Measurements from ENCODE around the gene N4BP2. TPM values are rescaled to one million over a fixed set of nuclear protein-coding genes. Genes with fewer than 3 reads are reported as not detected.

Gene N4BP2
- polyA plus RNA-seq, 1 experiment = 5.7 TPM

- Histone ChIP-seq H3K27me3 (ENCODE audit: control insufficient read depth, insufficient read depth, low read length) (no peaks in the 10 kb centered on the region), H3K27ac (ENCODE audit: low read depth, low read length) (no peak overlapping the region), H3K4me3 (ENCODE audit: low read depth, low read length) (no peak overlapping the region), H3K9me3 (ENCODE audit: control insufficient read depth, insufficient read depth, low read length) (peaks cover 3% of the 10 kb centered on the region; the same call in 1 of the 2 replicates)
- TF ChIP-seq CTCF (IDR thresholded peaks at IDR 0.05; ENCODE audit: low read depth, low read length) = no peak
- ChIA-PET POLR2A (no interaction called here), CTCF (interaction anchor here (0.7 to 4.2 kb wide), 8 partner anchors 9 to 175 kb away, joined by 3 to 31 read pairs (median 7); no protein-coding TSS in a partner anchor)
- DNase-seq (ENCODE audit: low read depth, low spot score) = no peak
Measured at GRCh38 chr4:40150932-40151331, 94.3 kb downstream of the N4BP2 start.

- CTCF ChIA-PET = interaction anchor here (1.5 to 4.2 kb wide), 3 partner anchors 157 to 173 kb away, joined by 6 to 31 read pairs (median 11); no protein-coding TSS in a partner anchor
- no peak overlapping the region for H3K4me3 ChIP-seq (ENCODE audit: low read depth, low read length)
- POLR2A ChIA-PET = no interaction called here
- no peak overlapping the region for H3K27ac ChIP-seq (ENCODE audit: low read depth, low read length)
- peaks cover 3% of the 10 kb centered on the region; the same call in 1 of the 2 replicates for H3K9me3 ChIP-seq (ENCODE audit: control insufficient read depth, insufficient read depth, low read length)
- TF ChIP-seq CTCF (IDR thresholded peaks at IDR 0.05; ENCODE audit: low read depth, low read length) = no peak
- H3K27me3 ChIP-seq (ENCODE audit: control insufficient read depth, insufficient read depth, low read length) = no peaks in the 10 kb centered on the region
- no peak for DNase-seq (ENCODE audit: low read depth, low spot score)
Measured at GRCh38 chr4:40152637-40153036, 96.0 kb downstream of the N4BP2 start.

GRCh38 chr4:40157436-40157835 is 100.8 kb downstream of the N4BP2 start:
- Histone ChIP-seq H3K9me3 (ENCODE audit: control insufficient read depth, insufficient read depth, low read length) (no peaks in the 10 kb centered on the region), H3K27me3 (ENCODE audit: control insufficient read depth, insufficient read depth, low read length) (no peaks in the 10 kb centered on the region), H3K4me3 (ENCODE audit: low read depth, low read length) (no peak overlapping the region), H3K27ac (ENCODE audit: low read depth, low read length) (no peak overlapping the region)
- no peak for TF ChIP-seq CTCF (IDR thresholded peaks at IDR 0.05; ENCODE audit: low read depth, low read length)
- CTCF ChIA-PET = no interaction called here
- POLR2A ChIA-PET = no interaction called here
- DNase-seq (ENCODE audit: low read depth, low spot score) = no peak

- Histone ChIP-seq H3K27ac (ENCODE audit: low read depth, low read length) (no peak overlapping the region), H3K27me3 (ENCODE audit: control insufficient read depth, insufficient read depth, low read length) (no peaks in the 10 kb centered on the region), H3K9me3 (ENCODE audit: control insufficient read depth, insufficient read depth, low read length) (no peaks in the 10 kb centered on the region), H3K4me3 (ENCODE audit: low read depth, low read length) (no peak overlapping the region)
- ChIA-PET CTCF (interaction anchor here (1.4 kb wide), 1 partner anchor 10 kb away, joined by 7 read pairs; no protein-coding TSS in a partner anchor), POLR2A (no interaction called here)
- DNase-seq (ENCODE audit: low read depth, low spot score) = no peak
- no peak for TF ChIP-seq CTCF (IDR thresholded peaks at IDR 0.05; ENCODE audit: low read depth, low read length)
Measured at GRCh38 chr4:40160258-40160657, 103.6 kb downstream of the N4BP2 start.

- no peak overlapping the region for H3K4me3 ChIP-seq (ENCODE audit: low read depth, low read length)
- H3K27ac ChIP-seq (ENCODE audit: low read depth, low read length) = no peak overlapping the region
- H3K27me3 ChIP-seq (ENCODE audit: control insufficient read depth, insufficient read depth, low read length) = no peaks in the 10 kb centered on the region
- CTCF ChIA-PET = interaction anchor here (0.7 kb wide), 1 partner anchor 15 kb away, joined by 4 read pairs; no protein-coding TSS in a partner anchor
- DNase-seq (ENCODE audit: low read depth, low spot score) = no peak
- no peaks in the 10 kb centered on the region for H3K9me3 ChIP-seq (ENCODE audit: control insufficient read depth, insufficient read depth, low read length)
- POLR2A ChIA-PET = no interaction called here
- TF ChIP-seq CTCF (IDR thresholded peaks at IDR 0.05; ENCODE audit: low read depth, low read length) = no peak
Measured at GRCh38 chr4:40164459-40164858, 107.8 kb downstream of the N4BP2 start.

Measured in AG04450 (cell line).